Natural killer cell (primary cell): ENCODE data around the gene IL36RN. TPM values are rescaled to one million over a fixed set of nuclear protein-coding genes. Genes with fewer than 3 reads are reported as not detected.

Source experiments
- ATAC-seq, 3 donors: fragments of 150-1000 bp in 2 of 3; fragments of 200-7000 bp in 1 of 3; cut with Tn5 transposase; 1 replicate in 1 of 3; 2 replicates in 2 of 3; pipeline ENCODE4 v1.10.0; 2021; ENCODE audit warnings: mild to moderate bottlenecking in 2 of 3, moderate library complexity in 2 of 3
- DNase-seq, 2 donors: peaks; one replicate each; pipeline versions ENCODE4 v3.0.0 to v3.0.0-alpha.2; 2013 to 2021; ENCODE audit warnings: mixed read lengths in 1 of 2
- H3K27ac ChIP-seq: one replicate; pipeline ENCODE4 v1.5.1; 2013; ENCODE audit warnings: mild to moderate bottlenecking, low read length
- H3K27me3 ChIP-seq: one replicate; pipeline ENCODE4 v1.6.1; 2013; ENCODE audit warnings: low read length; ENCODE audit not compliant: control insufficient read depth, insufficient read depth
- H3K36me3 ChIP-seq: one replicate; pipeline ENCODE4 v1.6.1; 2013; ENCODE audit warnings: low read length; ENCODE audit not compliant: control insufficient read depth, insufficient read depth
- H3K4me1 ChIP-seq: one replicate; pipeline ENCODE4 v1.6.1; 2013; ENCODE audit warnings: low read length; ENCODE audit not compliant: control insufficient read depth, insufficient read depth
- H3K4me3 ChIP-seq: one replicate; pipeline ENCODE4 v1.5.1; 2013; ENCODE audit warnings: low read length
- H3K9me3 ChIP-seq: one replicate; pipeline ENCODE4 v1.6.1; 2013; ENCODE audit warnings: low read length; ENCODE audit not compliant: control insufficient read depth, insufficient read depth
- H3K27ac Mint-ChIP-seq, 2 donors: one replicate each; pipeline ENCODE4 v1.8.0; 2022; ENCODE audit warnings: mild to moderate bottlenecking in 2 of 2, mixed read lengths in 2 of 2, moderate library complexity in 1 of 2
- H3K27me3 Mint-ChIP-seq, 2 donors: one replicate each; pipeline ENCODE4 v1.8.0; 2022; ENCODE audit warnings: low read depth in 2 of 2, mixed read lengths in 2 of 2
- H3K36me3 Mint-ChIP-seq: one replicate; pipeline ENCODE4 v1.8.0; 2022; ENCODE audit warnings: mixed read lengths
- H3K4me1 Mint-ChIP-seq, 2 donors: one replicate each; pipeline ENCODE4 v1.8.0; 2022; ENCODE audit warnings: mixed read lengths in 2 of 2
- H3K4me3 Mint-ChIP-seq: one replicate; pipeline ENCODE4 v1.8.0; 2022; ENCODE audit warnings: mild to moderate bottlenecking, moderate library complexity, mixed read lengths
- H3K9me3 Mint-ChIP-seq, 2 donors: one replicate each; pipeline ENCODE4 v1.8.0; 2022; ENCODE audit warnings: mixed read lengths in 2 of 2
- CTCF ChIP-seq: fragments of 200-600 bp; IDR thresholded peaks from one replicate; pipeline ENCODE4 v1.8.0; 2022; ENCODE audit warnings: antibody characterized with exemption
- WGBS: methylation state at CpG from one replicate; pipeline ENCODE4 v1.1.7; 2013; ENCODE audit warnings: missing lambda C conversion rate; ENCODE audit not compliant: insufficient coverage; 5-methylcytosine and 5-hydroxymethylcytosine counted together
- intact Hi-C: fragments of 100-400 bp; cut with micrococcal nuclease; formaldehyde crosslinking; loops from one replicate; pipeline ENCODE4 v1.14.2; 2022
- total RNA-seq, 4 donors: library from RNA; stranded (reverse); fragments of 120-200 nt in 1 of 4; gene quantifications; one replicate each; pipeline versions ENCODE4 v1.2.3 to v1.2.4, GENCODE V29; 2013 to 2022

Gene IL36RN
- total RNA-seq, 3 donors from 2014 or later (not counting 1 experiment from before 2014, with no cell fraction given): not detected

- no peaks in the 10 kb centered on the region for H3K36me3 ChIP-seq
- no peak for TF ChIP-seq CTCF
- intact Hi-C loops: no loop called here
- H3K36me3 Mint-ChIP-seq: peaks cover 7% of the 10 kb centered on the region
- no peak for ATAC-seq
- H3K4me3 Mint-ChIP-seq: no peak overlapping the region
- peaks cover 4% of the 10 kb centered on the region for H3K9me3 ChIP-seq
- peaks cover 5 to 6% of the 10 kb centered on the region in 2 donors for H3K4me1 Mint-ChIP-seq
- H3K9me3 Mint-ChIP-seq: no peaks in the 10 kb centered on the region
- H3K27me3 Mint-ChIP-seq: peaks cover 14 to 24% of the 10 kb centered on the region in 2 donors
- H3K27ac ChIP-seq: no peak overlapping the region
- H3K4me3 ChIP-seq: no peak overlapping the region
- no peak overlapping the region for H3K27ac Mint-ChIP-seq
- DNase-seq: no peak
- H3K4me1 ChIP-seq: no peaks in the 10 kb centered on the region
- WGBS: 48% methylated on average over 2 of the region's 2 CpGs
- no peaks in the 10 kb centered on the region for H3K27me3 ChIP-seq
Observed at GRCh38 chr2:113058411-113058994, 495 bp upstream of the IL36RN start.

DNA sequence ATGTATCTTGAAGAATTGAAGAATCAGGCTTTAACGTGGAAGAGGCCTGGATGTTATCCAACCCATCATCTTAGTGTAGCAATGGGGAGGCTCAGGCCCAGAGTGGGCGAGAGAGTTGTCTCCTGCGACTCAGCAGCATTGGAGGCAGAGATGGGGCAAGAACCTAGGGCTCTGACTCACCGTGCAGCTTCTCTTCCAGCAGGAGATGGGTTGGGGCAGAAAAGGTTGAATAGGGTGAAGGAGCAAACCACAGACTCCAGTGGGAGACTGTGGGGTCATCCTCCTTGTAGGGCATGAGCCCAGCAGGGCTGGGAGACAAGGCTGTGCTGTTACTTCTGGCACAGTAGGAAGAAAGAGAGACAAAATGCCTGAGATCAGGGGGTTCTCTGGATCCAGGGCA is 1.4 kb downstream of the IL36RN start:
- intact Hi-C loops: no loop called here
- H3K9me3 ChIP-seq: peaks cover 4% of the 10 kb centered on the region
- H3K27ac Mint-ChIP-seq: no peak overlapping the region
- no peak overlapping the region for H3K4me3 ChIP-seq
- H3K27me3 ChIP-seq: no peaks in the 10 kb centered on the region
- DNase-seq (no peak), ATAC-seq (no peak)
- H3K4me1 Mint-ChIP-seq: no peaks in the 10 kb centered on the region
- no peaks in the 10 kb centered on the region for H3K36me3 ChIP-seq
- peaks cover 4% of the 10 kb centered on the region for H3K36me3 Mint-ChIP-seq
- H3K27ac ChIP-seq: no peak overlapping the region
- no peak overlapping the region for H3K4me3 Mint-ChIP-seq
- H3K27me3 Mint-ChIP-seq: peaks cover 13 to 15% of the 10 kb centered on the region in 2 donors
- no peak for TF ChIP-seq CTCF
- WGBS: 92% methylated on average over 4 of the region's 4 CpGs
- H3K9me3 Mint-ChIP-seq: no peaks in the 10 kb centered on the region
- H3K4me1 ChIP-seq: no peaks in the 10 kb centered on the region

- Histone ChIP-seq H3K27ac (no peak overlapping the region), H3K36me3 (no peaks in the 10 kb centered on the region), H3K9me3 (peaks cover 4% of the 10 kb centered on the region), H3K4me3 (no peak overlapping the region), H3K4me1 (no peaks in the 10 kb centered on the region), H3K27me3 (no peaks in the 10 kb centered on the region)
- no peak for TF ChIP-seq CTCF
- intact Hi-C loops: no loop called here
- ATAC-seq: no peak
- H3K27ac Mint-ChIP-seq: no peak overlapping the region
- H3K36me3 Mint-ChIP-seq: peaks cover under 1% of the 10 kb centered on the region
- no peaks in the 10 kb centered on the region for H3K9me3 Mint-ChIP-seq
- no peak overlapping the region for H3K4me3 Mint-ChIP-seq
- peaks cover 11 to 14% of the 10 kb centered on the region in 2 donors for H3K27me3 Mint-ChIP-seq
- 100% methylated on average over 1 of the region's 1 CpG for WGBS
- no peaks in the 10 kb centered on the region for H3K4me1 Mint-ChIP-seq
- DNase-seq: no peak
Observed at GRCh38 chr2:113060796-113061195, 1.8 kb downstream of the IL36RN start.

GRCh38 chr2:113061241-113061640 is 2.2 kb downstream of the IL36RN start:
- no peak for TF ChIP-seq CTCF
- H3K27ac Mint-ChIP-seq: no peak overlapping the region
- Histone ChIP-seq H3K36me3 (no peaks in the 10 kb centered on the region), H3K9me3 (peaks cover under 1% of the 10 kb centered on the region), H3K4me1 (no peaks in the 10 kb centered on the region), H3K27me3 (no peaks in the 10 kb centered on the region), H3K27ac (no peak overlapping the region), H3K4me3 (no peak overlapping the region)
- WGBS: 0% methylated on average over 1 of the region's 2 CpGs
- DNase-seq: no peak
- intact Hi-C loops: no loop called here
- ATAC-seq: no peak
- H3K27me3 Mint-ChIP-seq: peaks cover 10 to 14% of the 10 kb centered on the region in 2 donors
- no peaks in the 10 kb centered on the region for H3K4me1 Mint-ChIP-seq
- H3K9me3 Mint-ChIP-seq: no peaks in the 10 kb centered on the region
- H3K4me3 Mint-ChIP-seq: no peak overlapping the region
- no peaks in the 10 kb centered on the region for H3K36me3 Mint-ChIP-seq
